ENCODE measurements around the gene RSPRY1. TPM values are rescaled to one million over a fixed set of nuclear protein-coding genes. Genes with fewer than 3 reads are reported as not detected.

Gene RSPRY1
- total RNA-seq, 2 experiments from 2014 or later: 24.5 to 29.4 TPM

DNA sequence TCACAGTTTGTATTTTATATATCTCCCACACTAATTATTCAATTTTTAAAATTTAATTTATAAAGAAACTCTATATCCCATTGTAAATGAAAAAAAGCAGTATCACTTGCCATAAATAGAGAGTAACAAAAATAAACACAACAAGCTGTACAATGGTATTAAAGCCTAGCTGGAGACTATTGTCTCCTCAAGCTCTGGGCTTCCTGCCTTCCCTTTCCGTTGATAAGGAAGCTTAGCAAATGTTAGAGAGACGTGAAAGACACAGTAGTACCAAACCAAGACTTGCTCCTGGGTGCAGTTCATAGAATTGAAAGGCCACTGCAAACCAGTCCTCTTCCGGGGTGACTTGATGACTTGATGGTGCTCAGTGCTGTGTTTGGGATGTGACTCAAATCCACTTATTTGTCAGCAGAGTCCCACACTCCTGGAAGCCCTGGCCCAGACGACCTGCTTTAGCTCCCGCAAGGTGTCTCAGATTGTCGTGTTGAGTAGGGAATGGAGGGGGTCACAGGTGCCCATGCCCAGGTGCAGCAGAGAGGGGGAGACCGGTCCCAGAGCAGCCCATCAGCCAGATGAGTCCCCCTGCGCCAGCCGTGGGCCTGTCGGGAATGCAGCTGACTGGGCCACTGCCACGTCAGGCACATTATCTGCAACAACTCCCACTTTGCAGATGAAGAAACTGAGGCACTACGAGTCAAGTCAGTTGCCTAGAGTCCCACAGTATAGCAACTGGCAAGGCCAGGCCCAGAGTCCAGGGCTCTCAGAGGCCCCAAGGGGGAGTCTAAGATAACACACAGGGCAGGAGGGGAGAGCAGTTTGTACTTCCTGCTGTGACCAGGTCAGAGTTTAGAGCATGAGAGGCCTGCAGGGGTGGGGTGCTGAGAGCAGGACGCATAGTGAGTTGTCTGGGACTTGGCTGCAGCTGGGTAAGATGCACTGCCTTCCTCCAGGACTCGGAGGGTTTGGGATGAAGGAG, 40.8 kb upstream of the RSPRY1 start:
- H3K4me3 Mint-ChIP-seq: no peak overlapping the region
- peaks cover 5% of the 10 kb centered on the region for H3K36me3 Mint-ChIP-seq (ENCODE audit: low read depth)
- H3K9me3 Mint-ChIP-seq: no peaks in the 10 kb centered on the region
- TF ChIP-seq, protein P1, sequence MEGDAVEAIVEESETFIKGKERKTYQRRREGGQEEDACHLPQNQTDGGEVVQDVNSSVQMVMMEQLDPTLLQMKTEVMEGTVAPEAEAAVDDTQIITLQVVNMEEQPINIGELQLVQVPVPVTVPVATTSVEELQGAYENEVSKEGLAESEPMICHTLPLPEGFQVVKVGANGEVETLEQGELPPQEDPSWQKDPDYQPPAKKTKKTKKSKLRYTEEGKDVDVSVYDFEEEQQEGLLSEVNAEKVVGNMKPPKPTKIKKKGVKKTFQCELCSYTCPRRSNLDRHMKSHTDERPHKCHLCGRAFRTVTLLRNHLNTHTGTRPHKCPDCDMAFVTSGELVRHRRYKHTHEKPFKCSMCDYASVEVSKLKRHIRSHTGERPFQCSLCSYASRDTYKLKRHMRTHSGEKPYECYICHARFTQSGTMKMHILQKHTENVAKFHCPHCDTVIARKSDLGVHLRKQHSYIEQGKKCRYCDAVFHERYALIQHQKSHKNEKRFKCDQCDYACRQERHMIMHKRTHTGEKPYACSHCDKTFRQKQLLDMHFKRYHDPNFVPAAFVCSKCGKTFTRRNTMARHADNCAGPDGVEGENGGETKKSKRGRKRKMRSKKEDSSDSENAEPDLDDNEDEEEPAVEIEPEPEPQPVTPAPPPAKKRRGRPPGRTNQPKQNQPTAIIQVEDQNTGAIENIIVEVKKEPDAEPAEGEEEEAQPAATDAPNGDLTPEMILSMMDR (IDR thresholded peaks at IDR 0.05): no peak
- H3K4me1 Mint-ChIP-seq (ENCODE audit: low read depth): peaks cover 37% of the 10 kb centered on the region
- CTCF ChIA-PET: interaction anchor here (1.0 to 2.1 kb wide), 3 partner anchors 10 to 62 kb away, joined by 3 to 12 read pairs (median 3); no protein-coding TSS in a partner anchor
- H3K27ac Mint-ChIP-seq: no peak overlapping the region
- POLR2A ChIA-PET: interaction anchor here (0.9 to 1.2 kb wide), 4 partner anchors 9 to 156 kb away, joined by 3 to 4 read pairs (median 3); partner anchors contain the start of genes CPNE2 and NLRC5
- no peaks in the 10 kb centered on the region for H3K27me3 Mint-ChIP-seq
- intact Hi-C loops (cut with micrococcal nuclease): no loop called here
- ATAC-seq: no peak
- no peak for DNase-seq

GRCh38 chr16:57146040-57146647, 40.0 kb upstream of the RSPRY1 start:
- peaks cover 33% of the 10 kb centered on the region for H3K4me1 Mint-ChIP-seq (ENCODE audit: low read depth)

GRCh38 chr16:57146735-57147134, 39.4 kb upstream of the RSPRY1 start:
- intact Hi-C loops (cut with micrococcal nuclease): no loop called here
- CTCF ChIA-PET: no interaction called here
- no peak overlapping the region for H3K27ac Mint-ChIP-seq

More at GRCh38 chr16:57146040-57146647, 40.0 kb upstream of the RSPRY1 start:
- intact Hi-C loops (cut with micrococcal nuclease): no loop called here
- POLR2A ChIA-PET: interaction anchor here (1.2 kb wide), 2 partner anchors 8 to 39 kb away, joined by 3 to 4 read pairs; no protein-coding TSS in a partner anchor
- CTCF ChIA-PET: no interaction called here
- DNase-seq (no peak), ATAC-seq (no peak)
- TF ChIP-seq, protein P1 (IDR thresholded peaks at IDR 0.05): no peak
- Mint-ChIP-seq H3K27ac (no peak overlapping the region), H3K27me3 (no peaks in the 10 kb centered on the region), H3K36me3 (ENCODE audit: low read depth) (peaks cover 5% of the 10 kb centered on the region), H3K9me3 (no peaks in the 10 kb centered on the region), H3K4me3 (no peak overlapping the region)

GRCh38 chr16:57147381-57148221, 38.5 kb upstream of the RSPRY1 start:
- Mint-ChIP-seq H3K36me3 (ENCODE audit: low read depth) (peaks cover 6% of the 10 kb centered on the region), H3K9me3 (no peaks in the 10 kb centered on the region), H3K4me3 (no peak overlapping the region), H3K27ac (peak overlapping the region; percentile 58), H3K4me1 (ENCODE audit: low read depth) (peaks cover 28% of the 10 kb centered on the region), H3K27me3 (no peaks in the 10 kb centered on the region)
- DNase-seq: no peak
- TF ChIP-seq, protein P1 (IDR thresholded peaks at IDR 0.05): no peak
- ChIA-PET POLR2A (interaction anchor here (0.5 to 1.0 kb wide), 4 partner anchors 9 to 676 kb away, joined by 3 read pairs; no protein-coding TSS in a partner anchor), CTCF (interaction anchor here (0.8 to 2.2 kb wide), 3 partner anchors 12 to 64 kb away, joined by 3 to 6 read pairs (median 3); partner anchors contain the start of gene CPNE2)
- intact Hi-C loops (cut with micrococcal nuclease): no loop called here
- ATAC-seq: no peak

More at GRCh38 chr16:57146735-57147134, 39.4 kb upstream of the RSPRY1 start:
- peak; percentile 35 for ATAC-seq
- POLR2A ChIA-PET: no interaction called here
- peaks cover 28% of the 10 kb centered on the region for H3K4me1 Mint-ChIP-seq (ENCODE audit: low read depth)
- TF ChIP-seq, protein P1 (IDR thresholded peaks at IDR 0.05): no peak
- no peak overlapping the region for H3K4me3 Mint-ChIP-seq
- H3K36me3 Mint-ChIP-seq (ENCODE audit: low read depth): peaks cover 5% of the 10 kb centered on the region
- H3K9me3 Mint-ChIP-seq: no peaks in the 10 kb centered on the region
- H3K27me3 Mint-ChIP-seq: no peaks in the 10 kb centered on the region
- DNase-seq: no peak
